Breast epithelium (tissue), 4 donors: ENCODE results near the gene NEO1. TPM values are rescaled to one million over a fixed set of nuclear protein-coding genes. Genes with fewer than 3 reads are reported as not detected.

ENCODE experiments used
- DNase-seq, 2 donors: peaks; one replicate each; pipeline ENCODE4 v3.0.0-alpha.2; 2019; ENCODE audit warnings: low spot score in 2 of 2
- H3K27ac ChIP-seq, 2 donors: fragments of 200-600 bp; sonication (generic) in 1 of 2; one replicate each; pipeline ENCODE4 v1.5.1; 2016 to 2019; ENCODE audit warnings: mild to moderate bottlenecking in 1 of 2
- H3K27me3 ChIP-seq, 2 donors: fragments of 200-600 bp; sonication (generic) in 1 of 2; one replicate each; pipeline versions ENCODE4 v1.5.1 to v1.6.0; 2017 to 2019; ENCODE audit warnings: control low read depth in 1 of 2, mild to moderate bottlenecking in 1 of 2
- H3K36me3 ChIP-seq: fragments of 200-600 bp; one replicate; pipeline ENCODE4 v1.5.1; 2019
- H3K4me1 ChIP-seq, 2 donors: fragments of 200-600 bp; sonication (generic); one replicate each; pipeline ENCODE4 v1.5.1; 2016 to 2019; ENCODE audit warnings: control low read depth in 1 of 2
- H3K4me3 ChIP-seq, 3 donors: fragments of 200-600 bp; sonication (generic); 1 replicate in 2 of 3; 2 replicates in 1 of 3; pipeline ENCODE4 v1.5.1; 2016 to 2019; ENCODE audit warnings: mild to moderate bottlenecking in 3 of 3, moderate library complexity in 2 of 3
- H3K9me3 ChIP-seq, 2 donors: fragments of 200-600 bp; sonication (generic) in 1 of 2; one replicate each; pipeline ENCODE4 v1.5.1; 2016 to 2019; ENCODE audit warnings: control low read depth in 1 of 2
- POLR2A ChIP-seq: fragments of 450-650 bp; IDR thresholded peaks from one replicate; pipeline ENCODE4 v1.6.1; 2016; ENCODE audit warnings: antibody characterized with exemption, mild to moderate bottlenecking, moderate library complexity
- POLR2AphosphoS5 ChIP-seq, 3 donors: sonication (generic); formaldehyde crosslinking; IDR thresholded peaks; one replicate each; pipeline ENCODE4 v1.6.1; 2017; ENCODE audit warnings: antibody characterized with exemption in 3 of 3
- intact Hi-C: fragments of 100-400 bp; cut with DNase I; formaldehyde crosslinking; loops from one replicate; pipeline ENCODE4 v1.15.1; 2023; ENCODE audit warnings: low total_unique reads
- total RNA-seq, 3 donors: library from RNA; depleted of rRNA; stranded (reverse); fragments of >200 nt; gene quantifications; one replicate each; pipeline ENCODE4 v1.1.0, GENCODE V29; 2016
- TF ChIP-seq, protein P1 (sequence below), 3 donors: fragments of 450-650 bp; IDR thresholded peaks; one replicate each; pipeline ENCODE4 v1.5.1; 2016 to 2017; ENCODE audit warnings: antibody characterized with exemption in 3 of 3, mild to moderate bottlenecking in 3 of 3, moderate library complexity in 3 of 3

Gene NEO1
- total RNA-seq, 3 donors from 2014 or later = 21.3 to 66.3 (median 27.5) TPM

DNA sequence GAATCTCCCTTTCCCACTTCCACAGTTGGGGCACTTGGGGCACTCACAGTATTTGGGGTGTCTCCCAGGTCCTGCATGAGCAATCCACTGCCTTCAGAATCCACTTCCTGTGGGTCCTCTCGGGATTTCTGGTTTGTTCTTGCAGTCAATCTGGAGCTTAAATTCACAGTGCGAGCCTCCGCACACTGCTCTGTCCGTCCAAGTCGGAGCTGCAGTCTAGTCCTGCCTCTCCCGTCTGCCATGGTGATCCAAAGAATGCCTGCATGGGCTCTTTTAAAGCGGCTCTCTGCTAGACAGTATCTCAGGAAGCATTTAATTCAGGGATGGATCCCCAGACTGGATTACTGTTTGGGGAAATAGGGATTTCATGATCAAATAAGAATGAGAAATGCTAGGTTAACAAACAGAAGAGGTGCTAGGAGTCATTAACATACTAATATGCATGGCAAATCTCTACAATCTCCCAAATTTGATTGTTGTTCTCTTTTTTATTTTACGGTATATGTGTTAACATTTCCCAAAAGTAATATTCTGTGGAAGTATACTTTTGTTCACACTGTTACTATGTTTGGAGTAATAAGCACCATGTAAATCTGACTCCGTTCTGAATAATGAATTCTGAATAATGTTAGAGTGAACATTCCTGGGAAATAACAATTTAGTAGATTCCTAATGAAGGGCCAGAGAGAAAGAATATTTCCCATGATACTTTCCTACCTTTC lies 174.0 kb downstream of the NEO1 start:
- Histone ChIP-seq H3K36me3 (no peaks in the 10 kb centered on the region), H3K9me3 (no peaks in the 10 kb centered on the region), H3K4me1 (no peaks in the 10 kb centered on the region), H3K27me3 (no peaks in the 10 kb centered on the region), H3K4me3 (no peak overlapping the region), H3K27ac (no peak overlapping the region)
- TF ChIP-seq POLR2AphosphoS5 (IDR thresholded peaks at IDR 0.05) (no peak), POLR2A (no peak)
- TF ChIP-seq, protein P1, sequence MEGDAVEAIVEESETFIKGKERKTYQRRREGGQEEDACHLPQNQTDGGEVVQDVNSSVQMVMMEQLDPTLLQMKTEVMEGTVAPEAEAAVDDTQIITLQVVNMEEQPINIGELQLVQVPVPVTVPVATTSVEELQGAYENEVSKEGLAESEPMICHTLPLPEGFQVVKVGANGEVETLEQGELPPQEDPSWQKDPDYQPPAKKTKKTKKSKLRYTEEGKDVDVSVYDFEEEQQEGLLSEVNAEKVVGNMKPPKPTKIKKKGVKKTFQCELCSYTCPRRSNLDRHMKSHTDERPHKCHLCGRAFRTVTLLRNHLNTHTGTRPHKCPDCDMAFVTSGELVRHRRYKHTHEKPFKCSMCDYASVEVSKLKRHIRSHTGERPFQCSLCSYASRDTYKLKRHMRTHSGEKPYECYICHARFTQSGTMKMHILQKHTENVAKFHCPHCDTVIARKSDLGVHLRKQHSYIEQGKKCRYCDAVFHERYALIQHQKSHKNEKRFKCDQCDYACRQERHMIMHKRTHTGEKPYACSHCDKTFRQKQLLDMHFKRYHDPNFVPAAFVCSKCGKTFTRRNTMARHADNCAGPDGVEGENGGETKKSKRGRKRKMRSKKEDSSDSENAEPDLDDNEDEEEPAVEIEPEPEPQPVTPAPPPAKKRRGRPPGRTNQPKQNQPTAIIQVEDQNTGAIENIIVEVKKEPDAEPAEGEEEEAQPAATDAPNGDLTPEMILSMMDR (IDR thresholded peaks at IDR 0.05) = no peak
- no peak for DNase-seq
- intact Hi-C loops = no loop called here

- intact Hi-C loops = no loop called here
- Histone ChIP-seq H3K9me3 (no peaks in the 10 kb centered on the region), H3K27ac (no peak overlapping the region), H3K27me3 (no peaks in the 10 kb centered on the region), H3K4me3 (no peak overlapping the region), H3K4me1 (no peaks in the 10 kb centered on the region), H3K36me3 (no peaks in the 10 kb centered on the region)
- TF ChIP-seq, protein P1 (IDR thresholded peaks at IDR 0.05) = no peak
- TF ChIP-seq POLR2A (no peak), POLR2AphosphoS5 (IDR thresholded peaks at IDR 0.05) (no peak)
- DNase-seq = no peak
These were observed 175.3 kb downstream of the NEO1 start for GRCh38 chr15:73227433-73228056.

- Histone ChIP-seq H3K4me1 (no peaks in the 10 kb centered on the region), H3K4me3 (no peak overlapping the region), H3K9me3 (no peaks in the 10 kb centered on the region), H3K36me3 (no peaks in the 10 kb centered on the region), H3K27me3 (no peaks in the 10 kb centered on the region), H3K27ac (no peak overlapping the region)
- TF ChIP-seq POLR2AphosphoS5 (IDR thresholded peaks at IDR 0.05) = no peak
- TF ChIP-seq, protein P1 (IDR thresholded peaks at IDR 0.05) = no peak
- TF ChIP-seq POLR2A = no peak
- intact Hi-C loops = no loop called here
- no peak for DNase-seq
These were observed 175.9 kb downstream of the NEO1 start for GRCh38 chr15:73228128-73228646.

DNA sequence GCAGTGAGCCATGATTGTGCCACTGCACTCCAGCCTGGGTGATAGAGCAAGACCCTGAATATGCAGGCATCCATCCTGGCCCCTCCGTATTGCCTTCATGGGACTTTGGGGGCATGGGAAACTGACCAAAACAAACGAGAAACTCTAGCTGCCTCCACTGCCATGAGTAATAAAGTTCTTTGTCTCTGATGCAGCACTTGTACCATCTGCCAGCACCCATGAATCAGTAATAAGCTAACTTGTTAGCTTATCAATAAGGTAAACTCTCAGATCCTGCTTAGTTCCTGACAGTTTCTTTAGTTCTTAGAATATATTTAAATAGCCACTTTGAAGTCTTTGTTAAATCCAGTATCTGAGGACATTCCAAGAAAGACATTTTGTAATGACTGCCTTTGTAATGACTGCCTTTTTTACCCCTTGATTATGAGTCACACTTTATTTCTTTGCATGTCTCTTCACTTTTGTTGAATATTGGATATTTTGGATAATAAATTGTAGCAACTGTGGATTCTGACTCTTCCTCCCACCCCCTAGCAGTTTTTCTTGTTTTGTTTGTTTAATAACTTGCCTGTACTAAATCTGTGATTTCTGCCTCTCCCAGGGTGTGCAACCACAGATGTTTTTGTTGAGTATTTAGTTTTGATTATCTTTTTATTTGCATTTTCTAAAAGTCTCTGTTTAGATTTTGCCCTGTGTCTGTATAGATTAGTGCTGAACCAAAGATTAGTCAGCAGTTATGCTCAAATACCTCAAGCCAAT lies 179.6 kb downstream of the NEO1 start:
- TF ChIP-seq, protein P1 (IDR thresholded peaks at IDR 0.05) = no peak
- no peak for TF ChIP-seq POLR2A
- no peak for TF ChIP-seq POLR2AphosphoS5 (IDR thresholded peaks at IDR 0.05)
- no peaks in the 10 kb centered on the region for H3K36me3 ChIP-seq
- no peak overlapping the region for H3K27ac ChIP-seq
- intact Hi-C loops = no loop called here
- no peak overlapping the region for H3K4me3 ChIP-seq
- H3K27me3 ChIP-seq = no peaks in the 10 kb centered on the region
- no peaks in the 10 kb centered on the region for H3K9me3 ChIP-seq
- H3K4me1 ChIP-seq = no peaks in the 10 kb centered on the region
- DNase-seq = no peak

- intact Hi-C loops = no loop called here
- TF ChIP-seq POLR2AphosphoS5 (IDR thresholded peaks at IDR 0.05) (no peak), POLR2A (no peak)
- TF ChIP-seq, protein P1 (IDR thresholded peaks at IDR 0.05) = no peak
These were observed 180.5 kb downstream of the NEO1 start for GRCh38 chr15:73232776-73233175.

More at GRCh38 chr15:73232776-73233175, 180.5 kb downstream of the NEO1 start:
- Histone ChIP-seq H3K9me3 (no peaks in the 10 kb centered on the region), H3K36me3 (no peaks in the 10 kb centered on the region), H3K27me3 (no peaks in the 10 kb centered on the region), H3K4me1 (no peaks in the 10 kb centered on the region), H3K4me3 (no peak overlapping the region), H3K27ac (no peak overlapping the region)
- DNase-seq = no peak
